Cardiac muscle cell (in vitro differentiated cells and primary cell): ENCODE results near the gene EHBP1L1. TPM values are rescaled to one million over a fixed set of nuclear protein-coding genes. Genes with fewer than 3 reads are reported as not detected.

Experiments
- DNase-seq, 2 donors: peaks; one replicate each; pipeline versions ENCODE4 v3.0.0 to v3.0.0-alpha.2; 2010 to 2017; ENCODE audit warnings: low read depth in 1 of 2, low spot score in 1 of 2
- H3K27ac ChIP-seq: fragments of 200-600 bp; sonication (generic); 2 replicates; pipeline ENCODE4 v1.5.1; 2016
- H3K27me3 ChIP-seq: fragments of 200-600 bp; sonication (generic); 2 replicates; pipeline ENCODE4 v1.6.0; 2016; ENCODE audit warnings: control low read depth
- H3K36me3 ChIP-seq: fragments of 200-600 bp; sonication (generic); 2 replicates; pipeline ENCODE4 v1.5.1; 2016; ENCODE audit warnings: control low read depth
- H3K4me1 ChIP-seq: fragments of 200-600 bp; sonication (generic); 2 replicates; pipeline ENCODE4 v1.8.1; 2017; ENCODE audit warnings: low read depth, mild to moderate bottlenecking, mixed run types
- H3K4me3 ChIP-seq: fragments of 200-600 bp; sonication (generic); 2 replicates; pipeline ENCODE4 v1.5.1; 2016; ENCODE audit warnings: mild to moderate bottlenecking
- H3K9me3 ChIP-seq: fragments of 200-600 bp; sonication (generic); 2 replicates; pipeline ENCODE4 v1.5.1; 2017; ENCODE audit warnings: low read depth, mild to moderate bottlenecking, control low read depth
- polyA plus RNA-seq: library from polyadenylated mRNA; unstranded; fragments of >200 nt; fragmentation: Nextera tagmentation; extraction: Ambion mirVana; gene quantifications from 2 replicates; pipeline ENCODE4 v1.2.1, GENCODE V29; 2016
- total RNA-seq: library from RNA; depleted of rRNA; stranded (reverse); fragments of >200 nt; gene quantifications from 2 replicates; pipeline ENCODE4 v1.2.3, GENCODE V29; 2016
- TF ChIP-seq, protein P1 (sequence below): IDR thresholded peaks from 2 replicates; pipeline ENCODE4 v1.5.1; 2012; ENCODE audit warnings: low read depth, mild to moderate bottlenecking, low read length

Gene EHBP1L1
- total and polyA plus RNA-seq, 2 experiments from 2014 or later = 14.2 to 50.5 TPM

DNA sequence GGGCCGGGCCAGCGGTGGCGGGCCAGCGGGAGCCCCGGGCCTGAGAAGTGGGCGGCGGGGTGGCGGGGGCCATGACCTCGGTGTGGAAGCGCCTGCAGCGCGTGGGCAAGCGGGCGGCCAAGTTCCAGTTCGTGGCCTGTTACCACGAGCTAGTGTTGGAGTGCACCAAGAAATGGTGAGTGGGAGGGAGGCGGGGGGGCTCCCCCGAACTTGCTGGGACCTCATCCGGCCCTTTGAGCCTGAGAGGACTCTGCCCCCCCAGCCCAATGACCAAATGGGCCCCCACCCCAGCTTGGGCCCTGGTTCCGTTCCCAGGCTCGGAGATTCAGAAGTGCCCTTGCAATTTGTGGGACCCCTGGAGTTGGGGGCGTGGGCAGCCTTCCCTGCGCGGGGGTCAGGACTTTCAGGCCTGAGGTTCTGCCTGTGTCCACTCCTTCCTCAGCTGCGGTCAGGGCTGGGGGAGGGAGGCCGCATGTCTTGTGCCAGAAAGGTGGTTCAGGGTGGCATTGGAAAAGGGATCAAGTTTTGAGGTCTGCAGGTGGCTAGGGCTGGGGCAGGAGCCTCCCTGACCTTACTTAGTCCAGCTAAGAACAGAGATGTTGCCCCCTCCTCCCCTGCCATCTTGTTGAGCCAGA, 496 bp downstream of the EHBP1L1 start:
- TF ChIP-seq, protein P1, sequence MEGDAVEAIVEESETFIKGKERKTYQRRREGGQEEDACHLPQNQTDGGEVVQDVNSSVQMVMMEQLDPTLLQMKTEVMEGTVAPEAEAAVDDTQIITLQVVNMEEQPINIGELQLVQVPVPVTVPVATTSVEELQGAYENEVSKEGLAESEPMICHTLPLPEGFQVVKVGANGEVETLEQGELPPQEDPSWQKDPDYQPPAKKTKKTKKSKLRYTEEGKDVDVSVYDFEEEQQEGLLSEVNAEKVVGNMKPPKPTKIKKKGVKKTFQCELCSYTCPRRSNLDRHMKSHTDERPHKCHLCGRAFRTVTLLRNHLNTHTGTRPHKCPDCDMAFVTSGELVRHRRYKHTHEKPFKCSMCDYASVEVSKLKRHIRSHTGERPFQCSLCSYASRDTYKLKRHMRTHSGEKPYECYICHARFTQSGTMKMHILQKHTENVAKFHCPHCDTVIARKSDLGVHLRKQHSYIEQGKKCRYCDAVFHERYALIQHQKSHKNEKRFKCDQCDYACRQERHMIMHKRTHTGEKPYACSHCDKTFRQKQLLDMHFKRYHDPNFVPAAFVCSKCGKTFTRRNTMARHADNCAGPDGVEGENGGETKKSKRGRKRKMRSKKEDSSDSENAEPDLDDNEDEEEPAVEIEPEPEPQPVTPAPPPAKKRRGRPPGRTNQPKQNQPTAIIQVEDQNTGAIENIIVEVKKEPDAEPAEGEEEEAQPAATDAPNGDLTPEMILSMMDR = no peak
- Histone ChIP-seq H3K36me3 (no peaks in the 10 kb centered on the region), H3K9me3 (no peaks in the 10 kb centered on the region), H3K27ac (no peak overlapping the region), H3K4me3 (peak overlapping the region; percentile 45), H3K27me3 (peaks cover 6% of the 10 kb centered on the region), H3K4me1 (peaks cover 18% of the 10 kb centered on the region)
- DNase-seq = no peak

- Histone ChIP-seq H3K36me3 (no peaks in the 10 kb centered on the region), H3K9me3 (no peaks in the 10 kb centered on the region), H3K4me1 (peaks cover 15% of the 10 kb centered on the region), H3K27me3 (peaks cover 11% of the 10 kb centered on the region), H3K27ac (no peak overlapping the region), H3K4me3 (no peak overlapping the region)
- TF ChIP-seq, protein P1 = no peak
- DNase-seq = peak in 1 of 2 donors; percentile 51
These were observed 1.3 kb downstream of the EHBP1L1 start for GRCh38 chr11:65576867-65577755.

DNA sequence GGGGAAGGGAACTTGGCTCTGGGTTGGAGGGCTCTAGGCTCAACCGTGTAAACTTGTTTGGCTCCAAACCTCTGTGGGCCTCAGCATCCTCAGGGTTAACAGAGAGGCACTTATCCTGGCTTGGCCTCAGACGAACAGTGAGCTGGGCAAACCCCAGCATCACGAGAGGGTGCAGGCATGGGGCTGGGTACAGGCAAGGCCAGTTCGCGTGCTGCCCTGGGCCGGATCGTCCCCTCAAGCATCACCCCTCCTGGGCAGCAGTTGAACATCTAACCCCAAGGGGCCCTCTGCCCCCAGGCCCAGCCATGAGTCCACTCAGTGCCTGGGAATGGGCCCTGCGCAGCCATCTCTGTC, 1.9 kb downstream of the EHBP1L1 start:
- TF ChIP-seq, protein P1 = no peak
- no peak overlapping the region for H3K4me3 ChIP-seq
- no peaks in the 10 kb centered on the region for H3K9me3 ChIP-seq
- no peaks in the 10 kb centered on the region for H3K36me3 ChIP-seq
- H3K27ac ChIP-seq = no peak overlapping the region
- peaks cover 15% of the 10 kb centered on the region for H3K4me1 ChIP-seq
- H3K27me3 ChIP-seq = peaks cover 17% of the 10 kb centered on the region
- no peak for DNase-seq

GRCh38 chr11:65578134-65578533, 2.3 kb downstream of the EHBP1L1 start:
- no peak for DNase-seq
- H3K27me3 ChIP-seq = peaks cover 21% of the 10 kb centered on the region
- no peak overlapping the region for H3K27ac ChIP-seq
- H3K36me3 ChIP-seq = no peaks in the 10 kb centered on the region
- no peak overlapping the region for H3K4me3 ChIP-seq
- H3K9me3 ChIP-seq = no peaks in the 10 kb centered on the region
- H3K4me1 ChIP-seq = peaks cover 15% of the 10 kb centered on the region
- TF ChIP-seq, protein P1 = no peak

DNA sequence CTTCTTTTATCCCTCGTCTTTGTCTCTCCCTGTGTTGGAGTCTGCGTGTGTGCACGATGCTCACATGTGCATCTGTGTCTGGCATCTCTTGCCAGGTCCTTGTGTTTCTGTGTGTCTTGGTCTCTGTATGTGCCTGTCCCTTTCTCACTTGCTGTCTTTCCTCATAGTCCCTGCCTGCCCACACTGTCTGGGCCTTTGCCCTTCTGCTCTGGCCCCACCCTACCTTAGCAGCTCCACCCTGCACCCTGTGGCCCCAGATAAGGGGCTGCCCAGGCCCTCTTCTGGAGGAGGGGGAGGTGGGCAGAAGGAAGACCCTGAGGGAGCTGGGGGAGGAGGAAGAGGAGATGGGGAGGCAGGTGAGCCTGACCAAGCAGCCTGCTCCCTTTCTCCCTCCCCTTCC, 2.8 kb downstream of the EHBP1L1 start:
- TF ChIP-seq, protein P1 = no peak
- no peak for DNase-seq
- Histone ChIP-seq H3K4me1 (peaks cover 15% of the 10 kb centered on the region), H3K9me3 (no peaks in the 10 kb centered on the region), H3K27ac (no peak overlapping the region), H3K36me3 (no peaks in the 10 kb centered on the region), H3K4me3 (no peak overlapping the region), H3K27me3 (peaks cover 27% of the 10 kb centered on the region)
